ENCODE data around the gene CDH1. TPM values are rescaled to one million over a fixed set of nuclear protein-coding genes. Genes with fewer than 3 reads are reported as not detected.

The CDH1 gene
- total and polyA plus RNA-seq, 12 donors = 0.11 to 1.2 (median 0.40) TPM; not detected in 3

GRCh38 chr16:68774982-68775634 lies 38.0 kb downstream of the CDH1 start:
- Histone ChIP-seq H3K27me3 (no peaks in the 10 kb centered on the region), H3K4me1 (replicated peaks in 1 of 2) (no peaks in the 10 kb centered on the region), H3K4me3 (no peak overlapping the region), H3K36me3 (replicated peaks in 1 of 2) (no peaks in the 10 kb centered on the region), H3K9me3 (replicated peaks in 1 of 3) (no peaks in the 10 kb centered on the region), H3K27ac (no peak overlapping the region)
- TF ChIP-seq POLR2A (IDR thresholded peaks at IDR 0.05) (no peak), CTCF (IDR thresholded peaks at IDR 0.05) (no peak)
- no peak for DNase-seq
- WGBS, 4 donors = 68 to 84% (median 81%) methylated on average over 7 of the region's 7 CpGs
- intact Hi-C loops (cut with DNase I) = no loop called here

GRCh38 chr16:68776821-68777485 lies 39.9 kb downstream of the CDH1 start:
- TF ChIP-seq POLR2A (IDR thresholded peaks at IDR 0.05) (no peak), CTCF (IDR thresholded peaks at IDR 0.05) (no peak)
- Histone ChIP-seq H3K4me1 (replicated peaks in 1 of 2) (no peaks in the 10 kb centered on the region), H3K4me3 (no peak overlapping the region), H3K36me3 (replicated peaks in 1 of 2) (no peaks in the 10 kb centered on the region), H3K27ac (no peak overlapping the region), H3K9me3 (replicated peaks in 1 of 3) (no peaks in the 10 kb centered on the region), H3K27me3 (no peaks in the 10 kb centered on the region)
- intact Hi-C loops (cut with DNase I) = no loop called here
- WGBS, 4 donors = 44 to 77% (median 66%) methylated on average over 6 of the region's 6 CpGs
- no peak for DNase-seq

GRCh38 chr16:68778551-68779231 lies 41.6 kb downstream of the CDH1 start:
- 64 to 79% (median 70%) methylated on average over 4 to 6 of the region's 6 CpGs for WGBS, 4 donors
- H3K9me3 ChIP-seq (replicated peaks in 1 of 3) = no peaks in the 10 kb centered on the region
- no peaks in the 10 kb centered on the region for H3K27me3 ChIP-seq
- TF ChIP-seq CTCF (IDR thresholded peaks at IDR 0.05) = no peak
- TF ChIP-seq POLR2A (IDR thresholded peaks at IDR 0.05) = no peak
- H3K36me3 ChIP-seq (replicated peaks in 1 of 2) = no peaks in the 10 kb centered on the region
- DNase-seq = no peak
- H3K4me3 ChIP-seq = no peak overlapping the region
- no peaks in the 10 kb centered on the region for H3K4me1 ChIP-seq (replicated peaks in 1 of 2)
- no peak overlapping the region for H3K27ac ChIP-seq
- intact Hi-C loops (cut with DNase I) = no loop called here

GRCh38 chr16:68779891-68780290 lies 42.8 kb downstream of the CDH1 start:
- Histone ChIP-seq H3K36me3 (replicated peaks in 1 of 2) (no peaks in the 10 kb centered on the region), H3K27me3 (no peaks in the 10 kb centered on the region), H3K9me3 (replicated peaks in 1 of 3) (no peaks in the 10 kb centered on the region), H3K4me3 (no peak overlapping the region), H3K4me1 (replicated peaks in 1 of 2) (no peaks in the 10 kb centered on the region), H3K27ac (no peak overlapping the region)
- DNase-seq = no peak
- TF ChIP-seq POLR2A (IDR thresholded peaks at IDR 0.05) (no peak), CTCF (IDR thresholded peaks at IDR 0.05) (no peak)
- 81 to 85% (median 82%) methylated on average over 4 of the region's 4 CpGs for WGBS, 4 donors
- intact Hi-C loops (cut with DNase I) = no loop called here

Data from adrenal gland (tissue), 12 donors.